Fibroblast of the aortic adventitia (primary cell): ENCODE data around the gene KLHDC4. TPM values are rescaled to one million over a fixed set of nuclear protein-coding genes. Genes with fewer than 3 reads are reported as not detected.

Experiments used
- DNase-seq: peaks from one replicate; pipeline ENCODE4 v3.0.0-alpha.2; 2010; ENCODE audit warnings: low read depth
- H3K4me3 ChIP-seq: 2 replicates; pipeline ENCODE4 v1.5.1; 2011; ENCODE audit warnings: low read depth, mild to moderate bottlenecking, control low read depth, low read length, moderate library complexity
- CTCF ChIP-seq: IDR thresholded peaks from 2 replicates; pipeline ENCODE4 v1.5.1; 2011; ENCODE audit warnings: mild to moderate bottlenecking, low read length, control low read depth, inconsistent platforms; ENCODE audit not compliant: insufficient read depth
- total RNA-seq: library from RNA; depleted of rRNA; stranded (reverse); fragments of >200 nt; gene quantifications from 2 replicates; pipeline ENCODE4 v1.2.3, GENCODE V29; 2012; ENCODE audit warnings: low replicate concordance

Gene KLHDC4
- total RNA-seq, 1 donor = 21.6 TPM

- no peak overlapping the region for H3K4me3 ChIP-seq
- TF ChIP-seq CTCF = no peak
- no peak for DNase-seq
Measured at GRCh38 chr16:87706278-87707000, 59.3 kb downstream of the KLHDC4 start.

- TF ChIP-seq CTCF = no peak
- no peak overlapping the region for H3K4me3 ChIP-seq
- no peak for DNase-seq
Measured at GRCh38 chr16:87705771-87706277, 60.0 kb downstream of the KLHDC4 start.

GRCh38 chr16:87704754-87705353, 60.9 kb downstream of the KLHDC4 start:
- no peak for TF ChIP-seq CTCF
- no peak overlapping the region for H3K4me3 ChIP-seq
- no peak for DNase-seq

GRCh38 chr16:87703835-87704375, 61.9 kb downstream of the KLHDC4 start:
- H3K4me3 ChIP-seq = no peak overlapping the region
- no peak for DNase-seq
- TF ChIP-seq CTCF = no peak

GRCh38 chr16:87703071-87703470, 62.7 kb downstream of the KLHDC4 start:
- TF ChIP-seq CTCF = no peak

GRCh38 chr16:87702325-87702811, 63.4 kb downstream of the KLHDC4 start:
- TF ChIP-seq CTCF = peak; percentile 58
- DNase-seq = peak; percentile 11
- H3K4me3 ChIP-seq = no peak overlapping the region

More at GRCh38 chr16:87703071-87703470, 62.7 kb downstream of the KLHDC4 start:
- DNase-seq = no peak
- H3K4me3 ChIP-seq = no peak overlapping the region
